Measurements from ENCODE around the gene TTBK2. TPM values are rescaled to one million over a fixed set of nuclear protein-coding genes. Genes with fewer than 3 reads are reported as not detected.

TTBK2 gene
- total RNA-seq, 3 donors from 2014 or later (not counting 1 experiment from before 2014, with no cell fraction given), result 17.5 to 25.9 (median 25.7) TPM

DNA sequence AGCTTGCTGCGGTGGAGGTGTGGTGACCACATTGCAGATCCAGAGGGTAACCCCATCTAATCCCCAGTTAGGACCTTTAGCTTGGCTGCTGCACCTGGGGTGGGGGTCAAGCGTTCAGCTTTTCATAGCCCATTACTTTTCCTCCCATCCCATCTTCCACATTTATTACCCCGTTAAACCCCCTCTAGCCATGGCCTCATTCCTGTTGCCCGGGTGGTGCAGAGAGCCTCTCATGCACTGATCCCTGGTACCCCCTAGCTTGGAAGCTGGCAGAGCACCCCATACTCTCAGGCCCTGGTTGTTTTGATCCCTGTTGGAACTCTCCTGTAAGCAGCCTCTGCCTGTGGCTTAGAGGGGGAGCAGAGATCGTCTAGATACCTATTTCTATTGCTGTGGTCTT, 204.5 kb downstream of the TTBK2 start:
- ATAC-seq (no peak), DNase-seq (no peak)
- no peaks in the 10 kb centered on the region for H3K27me3 Mint-ChIP-seq (ENCODE audit: low read depth in 2 of 2)
- intact Hi-C loops (cut with micrococcal nuclease), result no loop called here
- no peaks in the 10 kb centered on the region for H3K9me3 ChIP-seq (ENCODE audit: control insufficient read depth, insufficient read depth, low read length)
- H3K27ac Mint-ChIP-seq, result no peak overlapping the region
- TF ChIP-seq, protein P1, sequence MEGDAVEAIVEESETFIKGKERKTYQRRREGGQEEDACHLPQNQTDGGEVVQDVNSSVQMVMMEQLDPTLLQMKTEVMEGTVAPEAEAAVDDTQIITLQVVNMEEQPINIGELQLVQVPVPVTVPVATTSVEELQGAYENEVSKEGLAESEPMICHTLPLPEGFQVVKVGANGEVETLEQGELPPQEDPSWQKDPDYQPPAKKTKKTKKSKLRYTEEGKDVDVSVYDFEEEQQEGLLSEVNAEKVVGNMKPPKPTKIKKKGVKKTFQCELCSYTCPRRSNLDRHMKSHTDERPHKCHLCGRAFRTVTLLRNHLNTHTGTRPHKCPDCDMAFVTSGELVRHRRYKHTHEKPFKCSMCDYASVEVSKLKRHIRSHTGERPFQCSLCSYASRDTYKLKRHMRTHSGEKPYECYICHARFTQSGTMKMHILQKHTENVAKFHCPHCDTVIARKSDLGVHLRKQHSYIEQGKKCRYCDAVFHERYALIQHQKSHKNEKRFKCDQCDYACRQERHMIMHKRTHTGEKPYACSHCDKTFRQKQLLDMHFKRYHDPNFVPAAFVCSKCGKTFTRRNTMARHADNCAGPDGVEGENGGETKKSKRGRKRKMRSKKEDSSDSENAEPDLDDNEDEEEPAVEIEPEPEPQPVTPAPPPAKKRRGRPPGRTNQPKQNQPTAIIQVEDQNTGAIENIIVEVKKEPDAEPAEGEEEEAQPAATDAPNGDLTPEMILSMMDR (IDR thresholded peaks at IDR 0.05), result no peak
- no peaks in the 10 kb centered on the region for H3K9me3 Mint-ChIP-seq
- no peaks in the 10 kb centered on the region for H3K4me1 Mint-ChIP-seq
- no peak overlapping the region for H3K4me3 Mint-ChIP-seq
- H3K36me3 ChIP-seq (ENCODE audit: control insufficient read depth, insufficient read depth, low read length), result peaks cover 22% of the 10 kb centered on the region
- H3K4me1 ChIP-seq (ENCODE audit: control insufficient read depth, insufficient read depth, low read length), result no peaks in the 10 kb centered on the region
- H3K36me3 Mint-ChIP-seq, result no peaks in the 10 kb centered on the region
- no peaks in the 10 kb centered on the region for H3K27me3 ChIP-seq (ENCODE audit: control insufficient read depth, insufficient read depth, low read length)
- WGBS (ENCODE audit: insufficient coverage), result 96% methylated on average over 5 of the region's 5 CpGs
- no peak overlapping the region for H3K27ac ChIP-seq (ENCODE audit: low read length)
- no peak overlapping the region for H3K4me3 ChIP-seq (ENCODE audit: low read length)

DNA sequence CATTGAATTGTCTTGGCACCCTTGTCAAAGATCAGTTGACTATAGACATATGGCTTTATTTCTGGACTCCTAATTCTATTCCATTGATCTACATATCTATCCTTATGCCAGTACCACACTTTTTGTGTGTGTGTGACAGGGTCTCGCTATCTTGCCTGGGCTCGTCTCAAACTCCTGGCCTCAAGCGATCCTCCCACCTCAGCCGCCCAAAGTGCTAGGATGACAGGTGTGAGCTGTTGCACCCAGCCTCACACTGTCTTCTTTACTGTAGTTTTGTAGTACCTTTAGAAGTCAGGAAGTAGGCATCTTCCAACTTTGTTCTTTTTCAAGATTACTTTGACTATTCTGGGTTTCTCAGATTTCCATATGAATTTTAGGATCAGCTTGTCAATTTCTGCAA, 208.0 kb downstream of the TTBK2 start:
- intact Hi-C loops (cut with micrococcal nuclease), result no loop called here
- ATAC-seq (no peak), DNase-seq (no peak)
- Histone ChIP-seq H3K36me3 (ENCODE audit: control insufficient read depth, insufficient read depth, low read length) (peaks cover 6% of the 10 kb centered on the region), H3K4me3 (ENCODE audit: low read length) (no peak overlapping the region), H3K27ac (ENCODE audit: low read length) (no peak overlapping the region), H3K27me3 (ENCODE audit: control insufficient read depth, insufficient read depth, low read length) (no peaks in the 10 kb centered on the region), H3K9me3 (ENCODE audit: control insufficient read depth, insufficient read depth, low read length) (no peaks in the 10 kb centered on the region), H3K4me1 (ENCODE audit: control insufficient read depth, insufficient read depth, low read length) (no peaks in the 10 kb centered on the region)
- Mint-ChIP-seq H3K36me3 (no peaks in the 10 kb centered on the region), H3K9me3 (no peaks in the 10 kb centered on the region), H3K4me1 (no peaks in the 10 kb centered on the region), H3K4me3 (no peak overlapping the region), H3K27me3 (ENCODE audit: low read depth in 2 of 2) (no peaks in the 10 kb centered on the region), H3K27ac (no peak overlapping the region)
- TF ChIP-seq, protein P1 (IDR thresholded peaks at IDR 0.05), result no peak
- WGBS (ENCODE audit: insufficient coverage), result 94% methylated on average over 4 of the region's 4 CpGs

DNA sequence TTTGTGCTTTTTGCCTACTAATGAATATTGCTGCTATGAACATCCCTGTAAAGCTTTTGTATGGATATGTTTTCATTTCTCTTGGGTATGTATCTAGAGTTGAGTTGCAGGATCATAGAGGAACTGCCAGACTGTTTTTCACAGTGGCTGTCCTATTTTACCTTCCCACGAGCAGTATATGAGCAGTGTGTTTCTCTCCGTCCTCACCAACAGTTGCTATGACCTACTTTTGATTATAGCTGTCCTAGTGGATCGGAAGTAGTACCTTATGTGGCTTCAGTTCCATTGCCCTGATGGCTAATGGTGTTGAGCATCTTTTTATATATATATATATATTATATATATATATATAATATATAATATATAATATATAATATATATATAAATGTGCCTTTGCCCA, 208.8 kb downstream of the TTBK2 start:
- no peak for DNase-seq
- no peaks in the 10 kb centered on the region for H3K4me1 ChIP-seq (ENCODE audit: control insufficient read depth, insufficient read depth, low read length)
- no peaks in the 10 kb centered on the region for H3K36me3 Mint-ChIP-seq
- H3K4me3 Mint-ChIP-seq, result no peak overlapping the region
- no peak overlapping the region for H3K27ac Mint-ChIP-seq
- no peak overlapping the region for H3K27ac ChIP-seq (ENCODE audit: low read length)
- no peaks in the 10 kb centered on the region for H3K27me3 ChIP-seq (ENCODE audit: control insufficient read depth, insufficient read depth, low read length)
- peaks cover 2% of the 10 kb centered on the region for H3K36me3 ChIP-seq (ENCODE audit: control insufficient read depth, insufficient read depth, low read length)
- WGBS (ENCODE audit: insufficient coverage), result 76% methylated on average over 2 of the region's 3 CpGs
- no peak overlapping the region for H3K4me3 ChIP-seq (ENCODE audit: low read length)
- no peaks in the 10 kb centered on the region for H3K27me3 Mint-ChIP-seq (ENCODE audit: low read depth in 2 of 2)
- H3K9me3 ChIP-seq (ENCODE audit: control insufficient read depth, insufficient read depth, low read length), result no peaks in the 10 kb centered on the region
- TF ChIP-seq, protein P1 (IDR thresholded peaks at IDR 0.05), result no peak
- H3K9me3 Mint-ChIP-seq, result no peaks in the 10 kb centered on the region
- H3K4me1 Mint-ChIP-seq, result no peaks in the 10 kb centered on the region
- intact Hi-C loops (cut with micrococcal nuclease), result no loop called here
- ATAC-seq, result no peak

DNA sequence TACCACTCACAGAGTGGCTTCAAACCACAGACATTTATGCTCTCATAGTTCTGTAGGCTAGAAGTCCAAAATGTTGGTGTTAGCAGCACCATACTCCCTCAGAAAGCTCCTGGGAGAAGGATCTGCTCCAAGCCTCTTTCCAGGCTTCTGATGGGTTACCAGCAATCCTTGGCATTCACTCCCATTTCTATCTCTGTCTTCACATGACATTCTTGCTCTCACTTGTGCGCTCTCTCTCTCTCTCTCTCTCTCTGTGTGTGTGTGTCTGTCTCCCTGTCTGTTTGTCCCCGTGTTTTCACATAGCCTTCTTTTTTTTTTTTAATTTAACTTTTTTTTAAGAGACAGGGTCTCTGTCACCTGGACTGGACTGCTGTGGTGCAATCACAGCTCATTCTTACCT, 209.9 kb downstream of the TTBK2 start:
- H3K27me3 Mint-ChIP-seq (ENCODE audit: low read depth in 2 of 2), result no peaks in the 10 kb centered on the region
- TF ChIP-seq, protein P1 (IDR thresholded peaks at IDR 0.05), result no peak
- no peak overlapping the region for H3K27ac Mint-ChIP-seq
- no peaks in the 10 kb centered on the region for H3K9me3 ChIP-seq (ENCODE audit: control insufficient read depth, insufficient read depth, low read length)
- H3K36me3 Mint-ChIP-seq, result no peaks in the 10 kb centered on the region
- intact Hi-C loops (cut with micrococcal nuclease), result no loop called here
- H3K36me3 ChIP-seq (ENCODE audit: control insufficient read depth, insufficient read depth, low read length), result no peaks in the 10 kb centered on the region
- no peaks in the 10 kb centered on the region for H3K4me1 ChIP-seq (ENCODE audit: control insufficient read depth, insufficient read depth, low read length)
- no peak overlapping the region for H3K27ac ChIP-seq (ENCODE audit: low read length)
- no peaks in the 10 kb centered on the region for H3K27me3 ChIP-seq (ENCODE audit: control insufficient read depth, insufficient read depth, low read length)
- DNase-seq, result no peak
- ATAC-seq, result no peak
- no peak overlapping the region for H3K4me3 ChIP-seq (ENCODE audit: low read length)
- no peak overlapping the region for H3K4me3 Mint-ChIP-seq
- H3K4me1 Mint-ChIP-seq, result no peaks in the 10 kb centered on the region
- 100% methylated on average over 1 of the region's 2 CpGs for WGBS (ENCODE audit: insufficient coverage)
- H3K9me3 Mint-ChIP-seq, result no peaks in the 10 kb centered on the region

Measured in natural killer cell (primary cell).